ENCODE data around the gene BDKRB1.

The BDKRB1 gene

DNA sequence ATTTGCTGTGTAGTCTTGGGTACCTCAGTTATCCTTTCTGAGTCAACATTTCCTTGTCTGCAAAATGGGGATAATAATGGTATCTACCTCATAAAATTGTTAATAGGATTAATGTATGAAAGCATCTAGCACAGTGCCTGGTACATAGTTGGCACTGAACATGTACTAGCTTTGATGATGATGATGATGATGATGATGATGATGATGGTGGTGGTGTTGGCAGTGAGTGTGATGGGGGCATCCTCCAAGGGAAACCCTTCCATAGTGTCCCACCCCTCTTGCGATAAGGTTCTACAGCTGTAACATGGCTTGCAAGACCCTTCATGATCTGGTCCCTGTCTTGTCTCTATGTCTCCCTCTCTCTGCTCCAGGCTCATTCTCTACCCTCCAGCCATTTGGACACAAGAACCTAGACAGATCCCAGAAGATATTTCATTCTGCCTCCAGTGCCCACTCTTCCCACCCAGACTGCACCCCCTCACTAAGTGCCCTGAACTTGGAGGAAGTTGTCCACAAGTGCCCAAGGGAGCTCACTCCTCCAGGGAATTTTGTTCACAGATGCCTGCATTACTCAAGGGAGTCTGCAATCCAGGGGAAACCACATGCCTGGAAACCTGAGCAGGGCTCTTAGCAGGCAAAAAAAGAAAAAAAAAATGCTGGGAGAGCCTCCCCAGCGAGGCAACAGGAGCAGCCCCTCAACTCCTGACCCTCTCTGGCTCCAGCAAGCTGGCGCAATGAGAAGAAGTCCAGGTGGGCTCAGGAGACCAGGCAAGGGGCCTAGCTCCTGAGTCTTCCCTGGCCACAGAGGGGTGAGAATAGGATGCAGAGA is 10.1 kb upstream of the BDKRB1 start:
- no peak overlapping the region for H3K4me3 ChIP-seq (ENCODE audit: low read depth in 1 of 2, low read length in 2 of 2)
- peaks cover 1 to 4% of the 10 kb centered on the region in 2 donors for H3K4me1 ChIP-seq (ENCODE audit: control insufficient read depth in 1 of 2, insufficient read depth in 2 of 2, low read length in 2 of 2)
- H3K27me3 ChIP-seq (ENCODE audit: control insufficient read depth in 1 of 2, insufficient read depth in 2 of 2, low read length in 2 of 2): no peaks in the 10 kb centered on the region
- peaks cover 0 to 8% of the 10 kb centered on the region in 2 donors for H3K36me3 ChIP-seq (ENCODE audit: control insufficient read depth in 1 of 2, insufficient read depth in 2 of 2, low read length in 2 of 2)
- H3K9me3 ChIP-seq (ENCODE audit: control insufficient read depth in 1 of 2, low read length in 2 of 2): no peaks in the 10 kb centered on the region
- no peak overlapping the region for H3K27ac ChIP-seq (ENCODE audit: low read depth, low read length)
- H3K9ac ChIP-seq (ENCODE audit: low read depth in 1 of 2, low read length in 2 of 2): no peak overlapping the region

DNA sequence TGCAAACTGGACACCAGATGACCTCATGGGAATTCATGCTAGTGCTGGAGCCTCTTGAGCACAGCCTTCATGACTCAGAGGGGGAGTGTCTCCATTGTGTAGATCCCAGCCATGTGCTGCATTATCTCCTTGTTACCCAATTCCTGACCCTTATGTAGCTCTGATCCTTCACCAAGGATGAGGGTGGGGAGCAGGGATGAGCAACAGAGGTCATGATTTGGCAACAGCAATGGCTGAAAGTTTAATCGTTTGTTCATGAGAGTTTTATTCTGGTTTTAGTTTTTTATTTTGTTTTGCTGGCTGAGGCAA is 9.5 kb upstream of the BDKRB1 start:
- H3K9ac ChIP-seq (ENCODE audit: low read depth in 1 of 2, low read length in 2 of 2): no peak overlapping the region
- no peaks in the 10 kb centered on the region for H3K27me3 ChIP-seq (ENCODE audit: control insufficient read depth in 1 of 2, insufficient read depth in 2 of 2, low read length in 2 of 2)
- H3K27ac ChIP-seq (ENCODE audit: low read depth, low read length): no peak overlapping the region
- peaks cover 0 to 4% of the 10 kb centered on the region in 2 donors for H3K4me1 ChIP-seq (ENCODE audit: control insufficient read depth in 1 of 2, insufficient read depth in 2 of 2, low read length in 2 of 2)
- no peaks in the 10 kb centered on the region for H3K9me3 ChIP-seq (ENCODE audit: control insufficient read depth in 1 of 2, low read length in 2 of 2)
- peaks cover 0 to 6% of the 10 kb centered on the region in 2 donors for H3K36me3 ChIP-seq (ENCODE audit: control insufficient read depth in 1 of 2, insufficient read depth in 2 of 2, low read length in 2 of 2)
- H3K4me3 ChIP-seq (ENCODE audit: low read depth in 1 of 2, low read length in 2 of 2): no peak overlapping the region

DNA sequence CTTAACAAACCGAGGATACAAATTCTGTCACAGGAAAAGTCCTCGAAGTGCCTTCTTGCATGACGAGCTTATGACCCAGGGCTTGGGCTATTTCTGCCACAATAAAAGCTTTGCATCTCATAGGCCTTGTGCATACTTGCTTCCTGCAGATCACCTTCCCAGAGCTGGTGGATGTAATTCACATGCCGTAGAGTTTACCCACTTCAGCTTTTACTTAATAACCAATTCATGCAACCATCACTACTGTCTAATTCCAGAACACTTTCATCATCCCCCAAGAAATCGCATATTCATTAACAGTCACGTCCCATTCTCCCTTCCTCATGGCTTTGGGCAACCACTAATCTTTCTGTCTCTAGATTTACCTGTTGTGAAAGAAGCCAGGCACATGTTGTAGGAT is 9.0 kb upstream of the BDKRB1 start:
- no peak overlapping the region for H3K9ac ChIP-seq (ENCODE audit: low read depth in 1 of 2, low read length in 2 of 2)
- no peak overlapping the region for H3K4me3 ChIP-seq (ENCODE audit: low read depth in 1 of 2, low read length in 2 of 2)
- H3K9me3 ChIP-seq (ENCODE audit: control insufficient read depth in 1 of 2, low read length in 2 of 2): no peaks in the 10 kb centered on the region
- peaks cover 0 to under 1% of the 10 kb centered on the region in 2 donors for H3K36me3 ChIP-seq (ENCODE audit: control insufficient read depth in 1 of 2, insufficient read depth in 2 of 2, low read length in 2 of 2)
- H3K4me1 ChIP-seq (ENCODE audit: control insufficient read depth in 1 of 2, insufficient read depth in 2 of 2, low read length in 2 of 2): peaks cover 0 to 4% of the 10 kb centered on the region in 2 donors
- H3K27me3 ChIP-seq (ENCODE audit: control insufficient read depth in 1 of 2, insufficient read depth in 2 of 2, low read length in 2 of 2): no peaks in the 10 kb centered on the region
- H3K27ac ChIP-seq (ENCODE audit: low read depth, low read length): no peak overlapping the region

DNA sequence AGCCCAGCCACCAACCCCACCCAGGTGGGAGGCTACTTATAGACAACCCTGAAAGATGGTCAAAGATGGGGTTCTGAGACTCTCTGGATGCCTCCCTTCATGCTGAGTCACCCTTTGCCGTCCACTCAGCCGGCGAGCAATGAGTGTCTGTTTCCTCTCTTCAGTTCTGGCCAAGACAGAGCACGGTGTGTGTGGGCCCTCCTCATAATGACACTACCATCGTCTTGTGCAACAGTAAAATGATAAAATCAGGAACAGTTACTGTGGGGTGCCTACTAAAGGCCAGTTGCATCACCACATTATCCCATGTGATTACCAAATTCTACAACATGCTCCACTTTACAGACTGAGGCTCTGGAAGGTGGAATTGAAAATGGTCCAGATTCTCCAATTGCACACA is 7.0 kb upstream of the BDKRB1 start:
- Histone ChIP-seq H3K27ac (ENCODE audit: low read depth, low read length) (no peak overlapping the region), H3K9me3 (ENCODE audit: control insufficient read depth in 1 of 2, low read length in 2 of 2) (no peaks in the 10 kb centered on the region), H3K27me3 (ENCODE audit: control insufficient read depth in 1 of 2, insufficient read depth in 2 of 2, low read length in 2 of 2) (no peaks in the 10 kb centered on the region), H3K36me3 (ENCODE audit: control insufficient read depth in 1 of 2, insufficient read depth in 2 of 2, low read length in 2 of 2) (no peaks in the 10 kb centered on the region), H3K9ac (ENCODE audit: low read depth in 1 of 2, low read length in 2 of 2) (no peak overlapping the region), H3K4me1 (ENCODE audit: control insufficient read depth in 1 of 2, insufficient read depth in 2 of 2, low read length in 2 of 2) (peaks cover 0 to 7% of the 10 kb centered on the region in 2 donors), H3K4me3 (ENCODE audit: low read depth in 1 of 2, low read length in 2 of 2) (no peak overlapping the region)

DNA sequence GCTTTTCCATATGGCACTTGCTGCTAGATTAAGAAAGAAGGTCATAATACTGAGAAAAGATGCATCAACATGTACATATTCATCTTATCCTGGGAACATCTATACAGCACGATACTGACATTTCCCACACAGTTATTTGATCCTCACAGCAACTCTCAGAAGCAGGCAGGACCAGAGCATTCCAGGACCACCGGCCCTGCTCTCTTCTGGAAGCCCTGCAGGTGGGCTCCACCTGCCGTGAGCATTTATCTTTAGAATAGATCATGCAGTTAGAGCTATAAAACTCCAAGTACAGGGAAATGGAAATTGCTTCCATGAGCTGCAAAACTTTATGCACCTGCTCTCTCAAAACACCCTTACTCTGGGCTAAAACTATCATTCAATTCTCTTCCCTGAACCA is 5.5 kb upstream of the BDKRB1 start:
- H3K4me3 ChIP-seq (ENCODE audit: low read depth in 1 of 2, low read length in 2 of 2): no peak overlapping the region
- peaks cover 0 to 7% of the 10 kb centered on the region in 2 donors for H3K4me1 ChIP-seq (ENCODE audit: control insufficient read depth in 1 of 2, insufficient read depth in 2 of 2, low read length in 2 of 2)
- no peaks in the 10 kb centered on the region for H3K9me3 ChIP-seq (ENCODE audit: control insufficient read depth in 1 of 2, low read length in 2 of 2)
- no peaks in the 10 kb centered on the region for H3K36me3 ChIP-seq (ENCODE audit: control insufficient read depth in 1 of 2, insufficient read depth in 2 of 2, low read length in 2 of 2)
- no peaks in the 10 kb centered on the region for H3K27me3 ChIP-seq (ENCODE audit: control insufficient read depth in 1 of 2, insufficient read depth in 2 of 2, low read length in 2 of 2)
- no peak overlapping the region for H3K9ac ChIP-seq (ENCODE audit: low read depth in 1 of 2, low read length in 2 of 2)
- no peak overlapping the region for H3K27ac ChIP-seq (ENCODE audit: low read depth, low read length)

DNA sequence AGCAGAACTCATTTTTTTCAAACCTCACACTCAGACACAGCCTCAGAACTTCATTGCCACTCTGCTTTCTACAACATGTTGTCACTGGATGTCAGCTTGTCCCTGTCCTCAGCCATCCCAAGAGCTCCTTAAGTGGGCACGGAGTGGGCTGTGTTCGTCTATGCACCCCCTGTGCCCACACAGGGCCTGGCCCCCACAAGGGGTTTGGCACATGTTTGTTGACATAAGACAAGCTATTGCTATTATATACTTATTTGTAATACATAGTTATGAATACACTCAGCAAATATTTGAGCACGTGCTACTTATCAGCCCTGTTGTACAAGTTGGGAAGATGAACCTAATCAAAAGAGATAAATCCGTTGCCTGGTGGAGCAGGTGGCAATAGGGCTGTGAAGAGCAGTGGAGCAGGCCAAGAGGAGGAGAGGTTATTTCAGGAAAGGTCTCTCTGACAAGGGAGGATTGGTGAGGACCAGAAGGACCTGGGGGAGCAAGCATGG is 4.3 kb upstream of the BDKRB1 start:
- no peak overlapping the region for H3K27ac ChIP-seq (ENCODE audit: low read depth, low read length)
- H3K27me3 ChIP-seq (ENCODE audit: control insufficient read depth in 1 of 2, insufficient read depth in 2 of 2, low read length in 2 of 2): no peaks in the 10 kb centered on the region
- H3K9ac ChIP-seq (ENCODE audit: low read depth in 1 of 2, low read length in 2 of 2): no peak overlapping the region
- peaks cover 0 to 7% of the 10 kb centered on the region in 2 donors for H3K4me1 ChIP-seq (ENCODE audit: control insufficient read depth in 1 of 2, insufficient read depth in 2 of 2, low read length in 2 of 2)
- no peak overlapping the region for H3K4me3 ChIP-seq (ENCODE audit: low read depth in 1 of 2, low read length in 2 of 2)
- no peaks in the 10 kb centered on the region for H3K9me3 ChIP-seq (ENCODE audit: control insufficient read depth in 1 of 2, low read length in 2 of 2)
- H3K36me3 ChIP-seq (ENCODE audit: control insufficient read depth in 1 of 2, insufficient read depth in 2 of 2, low read length in 2 of 2): no peaks in the 10 kb centered on the region

DNA sequence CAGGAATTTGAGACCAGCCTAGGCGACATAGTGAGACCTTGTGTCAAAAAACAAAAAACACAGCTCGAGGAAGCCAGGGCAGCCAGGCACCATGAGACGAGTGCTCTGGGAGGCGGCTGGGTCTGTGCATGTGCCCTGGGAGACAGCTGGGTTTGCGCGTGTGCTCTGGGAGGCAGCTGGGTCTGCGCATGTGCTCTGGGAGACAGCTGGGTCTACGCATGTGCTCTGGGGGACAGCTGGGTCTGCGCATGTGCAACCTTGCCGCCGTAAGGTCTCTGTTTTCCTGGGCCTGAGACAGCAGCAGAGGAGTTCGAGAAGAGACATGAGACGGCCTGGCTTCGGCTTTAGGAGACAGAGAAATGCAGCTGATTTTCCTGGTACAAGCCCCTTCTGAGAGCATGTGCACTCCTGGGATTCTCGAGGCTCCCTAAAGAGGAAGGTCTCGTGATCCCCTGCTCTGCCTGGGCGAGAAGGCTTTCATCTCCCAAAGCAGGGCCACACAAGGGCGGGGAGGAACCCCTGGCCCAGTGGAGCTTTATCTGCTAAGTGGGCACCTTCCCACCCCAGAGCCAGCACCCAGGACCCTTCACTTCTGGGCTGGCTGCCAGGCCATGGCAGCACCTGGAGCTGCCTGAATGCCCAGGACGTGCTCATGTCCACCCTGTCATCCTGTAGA is 3.5 kb upstream of the BDKRB1 start:
- H3K27me3 ChIP-seq (ENCODE audit: control insufficient read depth in 1 of 2, insufficient read depth in 2 of 2, low read length in 2 of 2): no peaks in the 10 kb centered on the region
- no peak overlapping the region for H3K27ac ChIP-seq (ENCODE audit: low read depth, low read length)
- peaks cover 0 to 7% of the 10 kb centered on the region in 2 donors for H3K4me1 ChIP-seq (ENCODE audit: control insufficient read depth in 1 of 2, insufficient read depth in 2 of 2, low read length in 2 of 2)
- H3K36me3 ChIP-seq (ENCODE audit: control insufficient read depth in 1 of 2, insufficient read depth in 2 of 2, low read length in 2 of 2): no peaks in the 10 kb centered on the region
- H3K4me3 ChIP-seq (ENCODE audit: low read depth in 1 of 2, low read length in 2 of 2): no peak overlapping the region
- H3K9ac ChIP-seq (ENCODE audit: low read depth in 1 of 2, low read length in 2 of 2): no peak overlapping the region
- no peaks in the 10 kb centered on the region for H3K9me3 ChIP-seq (ENCODE audit: control insufficient read depth in 1 of 2, low read length in 2 of 2)

DNA sequence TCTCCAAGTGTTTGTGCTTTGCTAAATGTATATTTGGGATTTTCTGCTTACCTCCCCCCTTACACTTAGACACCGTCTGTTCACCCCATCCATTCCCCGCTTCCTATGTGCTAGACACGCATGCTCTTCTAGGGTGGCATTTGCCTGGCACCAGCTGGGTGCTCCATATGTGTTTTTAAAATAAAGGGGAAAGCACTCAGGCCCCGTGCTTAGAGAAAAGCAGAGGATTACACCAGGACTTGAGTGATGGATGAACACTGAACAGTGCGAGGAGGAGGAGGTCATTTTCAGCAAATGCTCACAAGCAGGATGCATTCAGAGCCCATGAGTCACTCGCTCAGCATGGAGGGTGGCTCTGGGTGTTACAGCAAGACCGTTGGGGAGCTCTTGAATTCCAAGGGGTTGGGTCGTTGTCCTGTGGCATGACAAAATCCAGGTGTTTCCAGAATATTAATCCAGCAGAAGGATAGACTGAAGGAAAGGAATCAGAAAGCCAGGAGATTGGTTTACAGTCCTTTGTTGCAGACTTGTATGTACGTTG is 2.9 kb upstream of the BDKRB1 start:
- no peak overlapping the region for H3K27ac ChIP-seq (ENCODE audit: low read depth, low read length)

DNA sequence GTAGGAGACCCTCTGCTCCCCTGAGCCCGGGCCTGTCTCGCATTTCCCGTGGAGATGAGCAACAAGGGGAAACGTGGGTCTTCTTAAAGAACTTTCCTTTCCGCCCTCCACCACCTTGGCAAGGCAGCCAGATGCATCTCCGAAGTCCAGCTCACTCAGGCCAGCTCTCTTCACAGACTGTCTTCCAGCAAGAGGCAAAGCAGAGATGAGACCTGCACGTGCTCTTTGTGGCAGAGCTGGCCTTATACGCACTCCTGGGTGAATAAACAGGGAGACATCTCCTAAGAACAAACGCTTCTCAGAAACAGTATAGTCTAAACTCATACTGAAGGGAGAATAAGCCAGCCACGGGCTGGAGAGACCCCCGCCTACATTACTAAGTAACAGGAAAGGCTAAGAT is 1.3 kb upstream of the BDKRB1 start:
- no peak overlapping the region for H3K4me3 ChIP-seq (ENCODE audit: low read depth in 1 of 2, low read length in 2 of 2)
- H3K9ac ChIP-seq (ENCODE audit: low read depth in 1 of 2, low read length in 2 of 2): no peak overlapping the region

More for the DNA sequence above, 2.9 kb upstream of the BDKRB1 start:
- Histone ChIP-seq H3K36me3 (ENCODE audit: control insufficient read depth in 1 of 2, insufficient read depth in 2 of 2, low read length in 2 of 2) (no peaks in the 10 kb centered on the region), H3K4me1 (ENCODE audit: control insufficient read depth in 1 of 2, insufficient read depth in 2 of 2, low read length in 2 of 2) (peaks cover 0 to 7% of the 10 kb centered on the region in 2 donors), H3K4me3 (ENCODE audit: low read depth in 1 of 2, low read length in 2 of 2) (no peak overlapping the region), H3K9ac (ENCODE audit: low read depth in 1 of 2, low read length in 2 of 2) (no peak overlapping the region), H3K9me3 (ENCODE audit: control insufficient read depth in 1 of 2, low read length in 2 of 2) (no peaks in the 10 kb centered on the region), H3K27me3 (ENCODE audit: control insufficient read depth in 1 of 2, insufficient read depth in 2 of 2, low read length in 2 of 2) (no peaks in the 10 kb centered on the region)

DNA sequence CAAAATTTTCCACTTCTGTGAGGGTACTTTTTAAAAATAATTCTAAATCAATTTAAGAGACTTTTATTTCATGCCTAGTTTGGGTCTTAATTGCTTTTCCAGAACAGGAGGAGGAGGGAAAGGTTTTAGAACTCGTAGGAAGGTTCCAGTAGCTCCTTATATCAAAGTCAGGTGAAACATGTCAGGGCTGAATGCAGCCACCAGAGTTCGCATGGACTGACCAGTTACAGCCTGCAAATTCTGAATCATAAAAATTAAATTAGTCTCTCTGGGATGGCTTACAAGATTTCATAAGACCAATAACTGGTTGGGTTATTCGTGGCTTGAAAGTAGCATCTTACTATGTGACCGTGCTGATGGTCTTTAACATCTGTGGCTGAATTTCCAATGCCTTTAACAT is 397 bp downstream of the BDKRB1 start:
- no peaks in the 10 kb centered on the region for H3K36me3 ChIP-seq (ENCODE audit: control insufficient read depth in 1 of 2, insufficient read depth in 2 of 2, low read length in 2 of 2)
- H3K27me3 ChIP-seq (ENCODE audit: control insufficient read depth in 1 of 2, insufficient read depth in 2 of 2, low read length in 2 of 2): no peaks in the 10 kb centered on the region
- no peak overlapping the region for H3K4me3 ChIP-seq (ENCODE audit: low read depth in 1 of 2, low read length in 2 of 2)
- peaks cover 0 to 12% of the 10 kb centered on the region in 2 donors for H3K4me1 ChIP-seq (ENCODE audit: control insufficient read depth in 1 of 2, insufficient read depth in 2 of 2, low read length in 2 of 2)
- no peak overlapping the region for H3K9ac ChIP-seq (ENCODE audit: low read depth in 1 of 2, low read length in 2 of 2)
- H3K9me3 ChIP-seq (ENCODE audit: control insufficient read depth in 1 of 2, low read length in 2 of 2): no peaks in the 10 kb centered on the region
- H3K27ac ChIP-seq (ENCODE audit: low read depth, low read length): no peak overlapping the region

More for the DNA sequence above, 1.3 kb upstream of the BDKRB1 start:
- no peak overlapping the region for H3K27ac ChIP-seq (ENCODE audit: low read depth, low read length)
- H3K36me3 ChIP-seq (ENCODE audit: control insufficient read depth in 1 of 2, insufficient read depth in 2 of 2, low read length in 2 of 2): no peaks in the 10 kb centered on the region
- H3K9me3 ChIP-seq (ENCODE audit: control insufficient read depth in 1 of 2, low read length in 2 of 2): no peaks in the 10 kb centered on the region
- peaks cover 0 to 7% of the 10 kb centered on the region in 2 donors for H3K4me1 ChIP-seq (ENCODE audit: control insufficient read depth in 1 of 2, insufficient read depth in 2 of 2, low read length in 2 of 2)
- no peaks in the 10 kb centered on the region for H3K27me3 ChIP-seq (ENCODE audit: control insufficient read depth in 1 of 2, insufficient read depth in 2 of 2, low read length in 2 of 2)

Measured in duodenal mucosa (tissue), 2 donors.